Ovary (tissue), 3 donors: ENCODE measurements around the gene PAQR5.

ENCODE experiments used
- CTCF ChIP-seq, 3 donors: fragments of 450-650 bp in 2 of 3; fragments of 200-600 bp in 1 of 3; IDR thresholded peaks; one replicate each; pipeline versions ENCODE4 v1.5.1 to v1.8.0; 2016 to 2022; ENCODE audit warnings: antibody characterized with exemption in 3 of 3, mild to moderate bottlenecking in 1 of 3
- POLR2A ChIP-seq: fragments of 450-650 bp; IDR thresholded peaks from one replicate; pipeline ENCODE4 v1.6.1; 2017; ENCODE audit warnings: antibody characterized with exemption, mild to moderate bottlenecking, moderate library complexity
- donor health status: DM: no; HTN: no; CAD: no.

- TF ChIP-seq POLR2A (no peak), CTCF (IDR thresholded peaks at IDR 0.05) (no peak)
Observed at GRCh38 chr15:69320977-69321554, 22.4 kb downstream of the PAQR5 start.
